GM18520 (cell line): ENCODE data around the gene PDE6H.

Experiments used
- ATAC-seq: cut with Tn5 transposase; IDR thresholded peaks from one replicate; pipeline ENCODE4 v1.9.1; 2021; ENCODE audit not compliant: unreplicated experiment

The PDE6H gene

DNA sequence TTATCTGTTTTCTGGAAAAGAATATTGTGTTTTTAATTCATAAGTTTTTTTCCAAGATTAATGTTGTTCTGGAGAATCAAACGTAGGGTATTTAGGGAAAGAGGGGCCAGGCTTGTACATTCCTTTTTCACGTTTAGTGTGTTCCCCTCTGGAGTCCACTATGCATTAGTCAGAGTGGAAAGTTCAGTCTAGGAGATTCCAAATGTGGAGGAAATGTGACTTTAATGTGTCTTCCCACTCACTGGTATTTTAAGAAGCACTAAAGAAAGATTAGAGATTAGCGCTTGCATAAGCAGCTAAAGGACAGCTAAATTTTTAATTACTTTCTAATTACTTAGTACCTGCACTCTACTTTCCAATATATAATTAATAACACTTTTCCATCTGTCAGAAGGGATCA, 4.4 kb upstream of the PDE6H start:
- ATAC-seq, result no peak

DNA sequence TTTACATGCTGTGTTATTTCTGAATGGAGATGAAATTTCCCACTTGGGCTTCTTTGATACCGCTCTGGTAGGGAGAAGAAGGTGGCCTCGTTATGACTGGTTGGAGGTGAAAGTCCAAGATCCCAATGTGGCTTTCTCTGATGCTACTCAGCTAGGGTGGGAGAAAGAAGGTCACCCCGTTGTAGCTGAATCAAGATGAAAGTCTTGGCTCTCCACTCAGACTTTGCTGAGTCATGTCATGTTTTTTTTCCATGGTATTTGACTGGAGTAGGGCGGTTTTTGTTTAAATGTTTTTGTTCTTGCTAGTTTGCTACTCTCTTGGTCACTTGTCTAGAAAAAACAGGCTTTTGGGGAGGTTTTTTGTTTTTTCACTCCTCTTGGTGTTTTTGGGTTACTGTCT, 2.4 kb upstream of the PDE6H start:
- ATAC-seq, result no peak

DNA sequence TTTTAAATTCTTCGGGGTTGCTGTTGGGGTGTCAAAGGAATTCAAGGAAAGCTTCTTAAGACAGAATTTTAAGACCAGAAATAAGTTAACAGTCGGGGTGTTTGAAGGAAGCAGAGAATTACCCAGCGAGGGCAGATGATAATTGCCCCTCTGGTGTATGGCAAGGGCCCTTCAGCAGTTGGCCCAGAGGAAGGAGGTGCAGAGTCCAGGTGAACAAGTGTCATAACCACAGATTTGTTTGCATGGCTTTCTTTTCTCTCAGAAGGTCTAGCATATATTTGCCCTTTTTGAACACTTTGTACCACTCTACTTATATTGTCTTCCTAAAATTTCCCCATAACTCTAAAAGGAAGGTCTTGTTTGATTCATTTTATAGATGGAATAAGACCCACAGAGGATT, 1.8 kb downstream of the PDE6H start:
- no peak for ATAC-seq

DNA sequence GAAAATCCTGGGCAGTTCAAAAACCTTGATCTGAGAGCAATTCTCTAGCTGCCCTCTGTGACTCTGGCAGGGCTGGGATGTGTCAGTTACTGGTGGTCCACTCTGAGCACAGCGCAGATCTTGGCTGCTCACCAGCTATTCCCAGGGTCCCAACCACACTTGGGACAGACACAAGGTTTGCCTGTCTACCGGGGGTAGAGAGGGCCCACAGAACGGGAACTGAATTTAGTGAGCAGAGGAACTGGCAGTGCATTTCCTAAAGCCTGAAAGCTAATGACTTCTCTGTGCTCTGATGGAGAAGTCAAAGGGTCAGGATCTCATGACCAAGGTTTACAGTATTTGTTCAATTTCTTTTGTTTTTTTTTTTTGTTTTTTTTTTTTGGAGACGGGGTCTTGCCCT, 2.6 kb downstream of the PDE6H start:
- no peak for ATAC-seq

DNA sequence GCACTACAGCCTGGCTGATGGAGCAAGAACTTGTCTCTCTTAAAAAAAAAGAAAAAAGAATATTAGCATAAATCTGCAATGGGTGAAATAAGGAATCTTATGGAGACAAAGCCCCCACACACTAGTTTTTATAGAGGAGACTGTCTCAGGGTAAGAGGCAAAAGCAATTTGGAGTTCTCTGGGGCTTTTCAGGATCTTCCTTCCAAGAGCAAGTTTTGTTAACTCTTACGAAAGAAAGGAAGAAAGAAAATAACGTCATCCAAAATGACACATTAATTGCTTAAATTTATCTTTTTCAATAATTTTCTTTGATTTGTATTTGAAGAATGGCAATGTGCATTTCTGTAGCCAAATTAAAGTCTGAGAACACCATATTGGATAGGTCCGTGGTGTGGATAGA, 3.8 kb downstream of the PDE6H start:
- no peak for ATAC-seq

DNA sequence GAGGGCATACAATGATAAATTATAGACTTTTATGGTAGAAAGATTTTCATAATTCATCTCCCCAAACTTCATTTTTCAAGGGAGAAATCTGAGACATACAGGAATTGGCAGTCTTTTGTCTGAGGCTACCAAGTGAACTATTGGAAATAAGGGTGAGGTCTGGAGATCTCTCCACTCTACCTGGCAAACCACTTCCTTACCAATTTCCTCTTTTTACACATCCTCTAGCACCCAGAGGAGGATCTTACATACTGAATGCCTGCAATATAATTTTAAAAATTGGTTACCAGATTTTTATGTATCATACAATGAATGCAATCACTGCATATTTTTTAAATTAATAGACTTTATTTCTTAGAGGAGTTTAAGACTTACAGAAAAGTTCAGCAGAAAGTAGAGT, 6.6 kb downstream of the PDE6H start:
- no peak for ATAC-seq

DNA sequence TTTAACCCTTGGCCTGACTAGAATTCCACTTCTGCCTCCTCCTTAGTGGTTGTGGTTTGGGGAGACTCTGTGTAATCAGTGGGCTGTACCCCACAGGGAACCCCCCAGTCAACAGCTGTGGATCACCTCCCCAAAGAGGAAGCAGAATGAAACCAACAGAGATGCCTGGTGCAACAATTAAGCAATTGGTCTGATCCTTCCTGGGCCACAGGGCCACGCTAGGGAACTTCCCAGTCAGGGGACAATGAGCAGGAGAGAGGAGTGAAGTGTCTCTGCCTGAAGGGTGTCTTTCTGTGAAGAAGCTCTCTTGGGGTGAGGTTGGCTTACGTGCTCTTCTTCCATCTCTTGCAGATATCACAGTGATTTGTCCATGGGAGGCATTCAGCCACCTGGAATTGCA, 8.2 kb downstream of the PDE6H start:
- ATAC-seq, result no peak

DNA sequence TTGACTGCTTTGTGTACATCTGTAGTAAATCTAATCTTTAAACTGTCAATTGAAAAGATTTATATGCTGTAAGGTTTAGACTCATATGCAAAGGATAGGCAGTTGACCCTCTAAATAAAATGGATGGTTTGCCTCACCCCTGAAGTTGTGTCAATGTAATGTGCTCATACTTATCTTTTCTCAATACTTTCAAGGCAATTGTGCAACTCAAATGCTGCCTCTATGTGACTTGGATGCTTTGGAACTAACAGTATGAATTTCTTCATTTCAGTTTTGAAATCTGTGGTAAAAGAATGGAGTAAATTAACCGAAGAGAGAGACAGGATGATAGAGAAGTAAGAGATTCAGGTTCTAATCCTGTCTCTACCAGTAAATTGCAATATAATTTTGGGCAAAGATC, 9.7 kb downstream of the PDE6H start:
- ATAC-seq, result no peak

DNA sequence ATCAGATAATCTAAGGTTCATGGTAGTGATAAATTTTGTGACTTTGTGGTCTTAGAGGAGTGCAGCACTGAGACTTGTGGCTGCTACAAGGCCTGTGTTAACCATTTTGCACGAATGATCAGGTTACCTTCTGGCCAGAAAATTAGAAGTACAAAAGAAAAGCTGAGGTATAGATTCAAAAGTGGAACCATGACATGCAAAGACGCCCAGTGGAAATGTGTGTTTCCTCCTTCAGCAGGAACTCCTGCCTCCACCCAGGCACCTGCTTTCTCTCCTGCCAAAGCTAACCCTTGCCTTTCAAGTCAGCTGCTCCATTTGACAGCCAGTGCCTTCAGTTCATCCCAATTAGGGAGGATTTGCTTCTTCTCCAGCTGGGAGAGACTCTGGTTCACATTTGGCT, 10.1 kb downstream of the PDE6H start:
- ATAC-seq, result no peak

DNA sequence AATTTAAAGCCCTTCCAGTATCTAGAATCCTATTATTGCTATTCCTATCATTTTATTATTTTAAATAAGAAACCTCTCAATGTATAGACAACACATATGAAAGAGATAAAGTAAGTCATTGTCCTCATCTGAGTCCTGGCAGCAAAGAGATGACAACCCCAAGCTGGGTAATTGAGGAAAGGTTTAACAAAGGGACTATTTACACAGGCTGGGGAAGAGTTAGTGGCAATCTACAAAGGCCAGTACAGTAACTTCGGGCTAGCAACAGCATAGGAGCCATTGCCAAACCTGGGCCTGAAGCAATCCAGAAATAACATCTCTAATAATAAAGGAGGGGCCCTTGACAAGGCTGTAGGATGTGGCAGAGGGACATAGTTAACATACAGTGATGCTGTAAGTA, 11.2 kb downstream of the PDE6H start:
- ATAC-seq, result no peak

DNA sequence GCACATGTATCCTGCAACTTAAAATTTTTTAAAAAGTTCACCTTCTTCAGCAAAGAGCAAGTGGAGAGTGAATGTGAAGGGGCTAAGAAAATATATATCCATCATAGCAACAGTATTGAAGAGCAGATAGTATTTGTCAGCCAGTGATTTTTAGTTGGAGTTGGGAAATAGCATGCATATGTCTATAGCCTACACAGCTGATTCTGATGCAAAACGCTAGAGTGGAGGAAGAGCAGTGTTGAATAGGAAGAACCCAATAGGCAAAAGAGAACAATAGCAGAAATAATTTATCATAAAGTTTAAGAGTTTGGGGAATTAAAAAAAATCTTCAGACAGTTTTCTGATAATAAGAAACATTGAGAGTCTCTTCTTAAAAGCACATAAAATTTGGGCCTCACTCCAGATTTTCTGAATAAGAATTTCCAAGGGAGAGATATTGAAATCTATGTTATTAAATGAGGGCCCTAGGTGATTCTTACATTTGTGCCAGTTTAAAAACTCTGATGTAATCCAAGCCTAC, 12.0 kb downstream of the PDE6H start:
- ATAC-seq, result no peak

DNA sequence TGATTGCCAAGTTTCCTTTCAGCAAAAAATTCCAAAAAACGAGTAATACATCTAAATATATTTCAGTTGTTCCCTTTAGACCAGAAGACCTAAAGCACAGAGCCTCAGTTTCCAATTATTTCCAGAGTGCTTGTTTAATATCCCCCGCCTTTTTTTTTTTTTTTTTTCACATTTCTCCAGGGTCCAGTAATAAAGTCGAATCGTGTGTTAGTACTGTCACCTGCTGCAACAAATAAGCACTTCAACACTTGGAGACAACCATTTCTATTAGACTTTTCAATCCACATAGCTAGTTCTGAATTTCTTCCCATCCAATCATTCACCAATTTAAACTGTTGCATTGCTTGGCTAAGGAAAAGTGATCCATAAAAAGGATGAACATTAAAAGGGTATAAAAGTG, 13.6 kb downstream of the PDE6H start:
- ATAC-seq, result no peak

DNA sequence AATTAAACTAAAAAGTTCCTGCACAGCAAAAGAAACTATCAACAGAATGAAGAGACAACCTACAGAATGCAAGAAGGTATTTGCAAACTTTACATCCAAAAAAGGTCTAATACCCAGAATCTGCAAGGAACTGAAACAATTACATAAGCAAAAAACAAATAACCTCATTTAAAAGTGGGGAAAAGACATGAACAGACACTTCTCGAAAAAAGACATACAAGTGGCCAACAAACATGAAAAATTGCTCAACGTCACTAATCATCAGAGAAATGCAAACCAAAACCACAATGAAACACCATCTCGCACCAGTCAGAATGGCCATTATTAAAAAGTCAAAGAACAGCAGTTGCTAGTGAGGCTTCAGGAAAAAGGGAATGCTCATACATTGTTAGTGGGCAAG, 15.2 kb downstream of the PDE6H start:
- ATAC-seq, result no peak

DNA sequence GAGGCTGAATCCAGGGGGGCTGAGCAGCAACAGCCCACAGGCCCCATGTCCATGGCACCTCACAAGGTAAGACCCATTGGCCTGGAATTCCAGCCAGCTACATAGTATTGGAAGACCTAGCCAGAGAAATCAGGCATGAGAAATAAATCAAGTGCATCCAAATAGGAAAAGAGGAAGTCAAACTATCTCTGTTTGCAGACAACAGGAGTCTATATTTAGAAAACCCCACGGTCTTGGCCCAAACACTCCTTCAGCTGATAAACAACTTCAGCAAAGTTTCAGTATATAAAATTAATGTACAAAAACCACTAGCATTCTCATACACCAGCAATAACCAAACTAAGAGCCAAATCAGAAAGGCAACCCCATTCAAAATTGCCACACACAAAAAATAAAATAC, 16.9 kb downstream of the PDE6H start:
- no peak for ATAC-seq

DNA sequence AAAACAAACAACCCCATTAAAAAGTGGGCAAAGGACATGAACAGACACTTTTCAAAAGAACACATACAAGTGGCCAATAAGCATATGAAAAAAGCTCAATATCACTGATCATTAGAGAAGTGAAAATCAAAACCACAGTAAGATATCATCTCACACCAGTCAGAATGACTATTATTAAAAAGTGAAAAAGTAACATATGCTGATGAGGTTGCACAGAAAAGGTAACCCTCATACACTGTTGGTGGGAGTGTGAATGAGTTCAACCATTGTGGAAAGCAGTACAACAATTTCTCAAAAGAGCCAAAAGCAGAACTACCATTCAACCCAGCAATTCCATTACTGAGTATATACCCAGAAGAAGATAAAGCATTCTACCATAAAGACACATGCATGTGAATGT, 18.2 kb downstream of the PDE6H start:
- peak; percentile 37 for ATAC-seq

DNA sequence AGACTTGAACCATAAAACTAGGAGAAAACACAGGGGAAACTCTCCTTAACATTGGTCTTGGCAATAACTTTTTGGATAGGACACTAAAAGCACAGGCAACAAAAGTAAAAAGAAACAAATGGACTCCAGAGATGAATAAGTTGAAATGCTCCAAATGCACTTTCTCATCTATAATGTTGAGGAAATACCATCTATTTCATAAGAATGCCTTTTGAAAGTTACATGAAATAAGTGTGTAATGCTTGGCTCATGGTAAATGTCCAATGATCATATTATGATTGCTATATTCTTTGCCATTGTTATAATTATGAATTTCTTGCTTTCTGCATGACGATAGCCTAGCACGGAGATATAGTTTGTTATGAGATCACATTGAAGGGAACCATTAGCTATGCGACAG, 19.8 kb downstream of the PDE6H start:
- no peak for ATAC-seq

DNA sequence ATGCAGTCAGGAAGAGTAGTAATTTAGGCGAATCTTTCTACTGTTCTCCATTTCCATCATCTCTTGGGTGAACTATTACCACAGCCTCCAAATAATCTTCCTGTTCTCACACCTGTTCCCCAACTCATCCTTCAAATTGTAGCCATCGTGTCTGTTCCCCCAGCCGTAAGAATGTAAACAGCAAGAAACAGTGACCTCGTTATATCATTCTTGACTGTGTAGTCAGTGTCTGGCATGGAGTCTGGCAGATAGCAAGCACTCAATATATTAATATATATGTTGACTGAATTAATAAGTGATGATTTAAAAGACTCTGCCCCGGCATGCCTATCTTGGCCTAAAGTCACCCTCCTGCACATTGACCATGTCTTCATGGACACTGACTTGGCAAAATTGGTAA, 20.3 kb downstream of the PDE6H start:
- no peak for ATAC-seq

DNA sequence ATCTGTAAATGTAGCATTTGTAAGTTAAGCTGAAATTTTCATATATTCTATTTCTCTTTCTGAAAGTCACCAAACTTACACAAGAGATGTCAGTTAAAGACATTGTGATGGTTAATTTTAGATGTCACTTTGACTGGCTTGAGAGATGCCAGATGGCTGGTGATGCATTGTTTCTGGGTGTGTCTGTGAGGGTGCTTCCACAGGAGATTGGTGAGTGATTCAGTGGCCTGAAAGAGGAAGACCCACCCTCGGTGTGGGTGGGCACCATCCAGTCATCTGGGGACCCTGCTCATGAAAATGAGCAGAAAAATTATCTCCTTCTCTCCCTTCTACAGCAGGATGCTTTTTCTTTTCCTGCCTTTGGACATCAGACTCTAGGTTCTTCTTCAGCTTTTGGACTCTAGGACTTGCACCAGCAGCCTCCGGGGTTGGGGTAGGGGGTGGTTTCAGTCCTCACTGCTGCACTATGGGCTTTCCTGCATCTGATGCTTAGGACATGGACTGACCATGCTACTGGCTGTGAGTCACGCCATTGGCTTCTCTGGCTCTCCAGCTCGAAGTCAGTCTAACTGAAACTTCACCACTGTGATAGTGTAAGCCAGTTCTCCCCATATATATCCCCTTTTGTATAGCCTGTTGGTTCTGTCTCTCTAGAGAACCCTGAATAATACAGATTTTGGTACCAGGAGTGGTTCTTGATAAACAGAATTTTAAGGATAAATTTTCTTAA, 20.9 kb downstream of the PDE6H start:
- no peak for ATAC-seq

DNA sequence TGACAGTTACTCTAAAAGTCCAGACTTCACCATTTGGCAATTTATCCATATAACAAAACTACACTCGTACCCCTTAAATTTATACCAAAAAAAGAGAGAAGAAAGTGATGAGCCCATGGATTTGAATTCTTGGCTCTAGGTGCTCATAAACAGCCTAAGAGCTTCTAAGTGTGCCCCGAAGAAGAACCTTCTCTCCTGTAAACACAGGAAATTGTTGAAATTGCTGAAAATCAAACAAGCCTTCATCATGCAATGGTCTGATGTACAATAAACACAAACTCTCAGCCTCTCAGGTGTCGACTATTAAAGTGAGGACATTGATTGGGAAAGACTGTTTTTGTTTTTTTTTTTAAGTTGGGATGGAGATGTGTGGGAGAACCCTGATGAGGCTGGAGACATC, 21.8 kb downstream of the PDE6H start:
- ATAC-seq, result no peak

DNA sequence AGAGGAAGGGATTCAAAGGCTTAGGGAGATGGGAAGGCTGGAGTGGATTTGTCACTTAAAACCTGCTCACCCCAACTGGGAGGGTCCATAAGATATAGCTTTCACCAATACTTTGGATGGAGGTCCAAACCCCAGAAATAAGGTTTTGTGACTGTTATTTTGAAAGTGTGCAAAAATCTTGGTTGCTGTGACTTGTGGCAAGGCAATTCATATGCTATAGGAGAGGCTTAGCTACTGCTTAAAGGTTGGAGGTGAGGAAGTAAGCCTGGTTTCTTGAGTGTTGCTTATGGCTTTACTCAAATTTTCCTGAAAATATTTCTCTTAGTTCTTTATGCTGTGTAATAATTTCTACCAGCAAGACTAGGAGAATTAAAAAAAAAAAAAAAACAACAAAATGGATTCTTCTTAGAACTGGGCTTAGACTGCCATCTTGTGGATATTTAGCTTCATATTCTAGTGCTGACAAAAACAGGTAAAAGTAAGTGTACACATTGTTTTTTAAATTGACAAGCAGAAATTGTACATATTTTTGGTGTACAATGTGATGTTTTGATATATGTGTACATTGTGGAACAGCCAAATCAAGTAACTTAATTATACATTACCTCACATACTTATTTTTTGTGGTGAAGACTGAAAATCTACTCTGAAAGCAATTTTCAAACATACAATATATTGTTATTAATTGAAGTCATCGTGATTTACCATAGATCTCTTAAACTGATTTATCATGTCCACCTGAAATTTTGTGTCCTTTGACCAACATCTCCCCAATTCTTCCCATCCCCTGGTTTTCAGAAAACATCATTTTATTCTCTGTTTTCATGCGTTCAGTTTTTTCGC, 23.0 kb downstream of the PDE6H start:
- ATAC-seq, result no peak

DNA sequence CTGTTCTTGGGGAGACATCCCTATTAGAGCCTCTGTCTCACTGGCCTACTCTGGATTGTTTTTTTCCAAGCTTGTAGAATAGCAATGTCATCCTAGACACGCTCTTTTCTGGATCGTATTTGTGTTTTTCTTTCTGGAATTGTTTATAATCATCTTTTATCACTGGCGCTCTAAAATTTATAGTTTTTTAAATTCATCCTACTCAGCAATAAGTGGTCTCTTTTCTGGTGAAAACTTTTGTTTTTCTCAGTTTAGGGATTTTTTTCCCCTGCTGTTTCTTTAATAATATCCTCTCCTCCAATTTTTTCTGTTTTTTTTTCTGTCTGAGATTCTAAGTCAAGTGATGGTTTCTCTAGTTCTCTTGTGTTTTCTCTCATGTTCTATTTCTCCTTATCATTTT, 25.2 kb downstream of the PDE6H start:
- ATAC-seq, result no peak

DNA sequence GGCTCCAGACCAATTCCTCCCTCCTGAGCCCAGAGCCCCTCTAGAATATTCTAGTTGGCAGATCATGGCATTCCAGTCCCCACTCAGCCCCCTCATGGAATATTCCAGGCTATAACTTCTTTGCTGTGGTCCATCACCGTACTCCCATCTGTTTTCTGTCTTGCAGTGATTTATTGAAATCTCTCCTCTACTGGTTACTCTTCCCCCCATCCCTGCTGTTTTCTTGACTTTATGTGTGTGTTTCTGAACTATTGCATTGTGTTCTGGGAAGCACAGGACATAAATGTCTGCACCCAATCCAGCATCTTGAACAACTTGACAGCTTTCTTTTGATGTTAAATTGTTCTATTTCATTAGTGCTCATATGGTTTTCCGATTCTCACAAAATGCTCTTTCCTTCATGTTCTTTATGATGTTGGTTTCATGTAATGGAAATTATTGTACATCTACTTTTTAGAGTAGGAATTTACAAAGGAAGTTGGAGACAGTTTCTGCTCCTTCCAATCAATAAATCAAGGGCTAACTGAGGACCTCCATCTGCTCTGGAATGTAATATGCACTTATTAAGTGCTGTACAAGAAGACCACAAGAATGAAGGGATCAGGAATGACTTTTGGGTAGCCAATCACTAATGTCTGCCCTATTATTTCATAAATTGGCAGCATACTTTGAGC, 26.3 kb downstream of the PDE6H start:
- ATAC-seq, result no peak
